OCI-LY3 (cell line): ENCODE results near the gene TLE4.

Experiments
- CTCF ChIP-seq: fragments of 200-600, 300-600 bp; sonication (generic); IDR thresholded peaks from 2 replicates; pipeline ENCODE4 v1.5.1; 2014; ENCODE audit warnings: antibody characterized with exemption, low read length, low read depth
- EZH2phosphoT487 ChIP-seq: fragments of 200-600 bp; shearing (Covaris generic); IDR thresholded peaks from 2 replicates; pipeline ENCODE4 v1.6.1; 2018; ENCODE audit warnings: antibody characterized with exemption, mixed run types, low read depth

GRCh38 chr9:79694208-79694607 lies 122.4 kb downstream of the TLE4 start:
- TF ChIP-seq CTCF (no peak), EZH2phosphoT487 (no peak)
